Fibroblast of mammary gland (primary cell): Measurements from ENCODE around the gene USP7.
A peak's percentile ranks its signal among the peaks of the same experiment; 100 is the strongest.
"Not testable (repeated sequence)": the region's sequence is repeated elsewhere in the genome, so short reads cannot be mapped to it uniquely, and the experiment has no call there.

ENCODE experiments used
- DNase-seq: peaks from one replicate; pipeline ENCODE4 v3.0.0-alpha.2; 2010; ENCODE audit warnings: low read depth
- H3K4me3 ChIP-seq: 2 replicates; pipeline ENCODE4 v1.5.1; 2011; ENCODE audit warnings: low read depth, mild to moderate bottlenecking, low read length, moderate library complexity; ENCODE audit not compliant: control insufficient read depth
- CTCF ChIP-seq: conservative IDR thresholded peaks from 2 replicates; pipeline ENCODE4 v1.5.1; 2011; ENCODE audit warnings: low read depth, low read length, inconsistent platforms; ENCODE audit not compliant: control insufficient read depth, insufficient read depth

USP7 gene

GRCh38 chr16:8880839-8881510, 82.7 kb downstream of the USP7 start:
- no peak overlapping the region for H3K4me3 ChIP-seq
- no peak for DNase-seq
- no peak for TF ChIP-seq CTCF

DNA sequence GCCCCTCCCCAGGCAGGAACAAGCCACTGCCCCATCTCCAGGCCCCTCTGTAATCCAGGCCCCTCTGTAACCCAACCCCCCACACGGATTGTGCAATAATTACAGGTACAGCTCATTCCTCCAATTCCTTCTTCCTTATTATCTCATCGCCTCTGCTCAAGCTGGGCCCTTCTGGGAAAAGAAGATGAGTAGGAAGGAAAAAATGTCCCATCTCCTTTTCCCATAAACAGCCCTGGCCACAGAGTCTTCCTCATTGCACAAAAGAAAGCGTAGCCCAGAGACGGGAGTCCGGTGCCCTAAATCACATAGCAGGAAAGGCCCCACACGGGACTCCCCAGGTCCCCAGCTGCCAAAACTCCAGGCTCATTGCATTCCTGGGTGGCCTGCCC, 85.2 kb downstream of the USP7 start:
- no peak for TF ChIP-seq CTCF
- DNase-seq, result peak; percentile 88

GRCh38 chr16:8877894-8878522, 85.7 kb downstream of the USP7 start:
- H3K4me3 ChIP-seq, result no peak overlapping the region

More for the DNA sequence above, 85.2 kb downstream of the USP7 start:
- no peak overlapping the region for H3K4me3 ChIP-seq

GRCh38 chr16:8875317-8875716, 88.4 kb downstream of the USP7 start:
- H3K4me3 ChIP-seq, DNase-seq: not testable (repeated sequence)

More at GRCh38 chr16:8877894-8878522, 85.7 kb downstream of the USP7 start:
- no peak for DNase-seq
- TF ChIP-seq CTCF, result no peak

- TF ChIP-seq CTCF, result no peak
- peak; percentile 34 for DNase-seq
- no peak overlapping the region for H3K4me3 ChIP-seq
These were observed 89.3 kb downstream of the USP7 start for GRCh38 chr16:8874388-8874787.

GRCh38 chr16:8873866-8874195, 89.9 kb downstream of the USP7 start:
- H3K4me3 ChIP-seq, DNase-seq: not testable (repeated sequence)

DNA sequence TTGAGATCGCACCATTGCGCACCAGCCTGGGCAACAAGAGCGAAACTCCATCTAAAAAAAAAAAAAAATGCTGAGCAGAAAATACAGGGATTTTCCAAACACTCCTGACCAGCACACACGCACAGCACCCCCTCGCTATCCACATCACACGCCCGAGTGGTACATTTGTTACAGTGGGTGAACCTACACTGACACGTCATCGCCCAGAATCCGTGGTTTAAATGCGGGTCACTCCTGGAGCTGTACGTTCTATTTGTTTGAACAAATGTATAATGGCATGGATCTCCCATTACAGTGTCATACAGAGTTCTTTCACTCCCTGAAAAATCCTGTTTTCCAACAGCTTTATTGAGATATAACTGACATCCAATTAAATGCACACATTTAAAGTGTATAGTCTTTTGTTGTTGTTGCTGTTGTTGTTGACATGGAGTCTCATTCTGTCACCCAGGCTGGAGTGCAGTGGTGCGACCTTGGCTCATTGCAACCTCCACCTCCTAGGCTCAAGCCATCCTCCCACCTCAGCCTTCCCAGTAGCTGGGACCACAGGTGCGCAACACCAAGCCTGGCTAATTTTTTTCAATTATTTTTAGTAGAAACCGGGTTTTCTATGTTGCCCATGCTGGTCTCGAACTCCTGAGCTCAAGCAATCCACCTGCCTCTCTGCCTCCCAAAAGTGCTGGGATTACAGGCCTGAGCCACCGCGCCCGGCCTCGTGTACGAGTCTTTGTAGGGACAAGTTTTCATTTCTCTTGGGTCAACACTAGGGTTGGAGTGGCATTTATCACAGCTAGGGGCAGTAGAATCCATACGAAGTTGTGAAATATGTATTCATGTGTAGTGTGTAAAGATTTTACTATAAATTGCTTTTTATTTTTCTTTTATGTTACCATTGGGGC, 90.5 kb downstream of the USP7 start:
- no peak overlapping the region for H3K4me3 ChIP-seq
- no peak for DNase-seq
- TF ChIP-seq CTCF, result peak; percentile 17

- no peak overlapping the region for H3K4me3 ChIP-seq
- no peak for DNase-seq
- no peak for TF ChIP-seq CTCF
These were observed 91.6 kb downstream of the USP7 start for GRCh38 chr16:8872071-8872470.

DNA sequence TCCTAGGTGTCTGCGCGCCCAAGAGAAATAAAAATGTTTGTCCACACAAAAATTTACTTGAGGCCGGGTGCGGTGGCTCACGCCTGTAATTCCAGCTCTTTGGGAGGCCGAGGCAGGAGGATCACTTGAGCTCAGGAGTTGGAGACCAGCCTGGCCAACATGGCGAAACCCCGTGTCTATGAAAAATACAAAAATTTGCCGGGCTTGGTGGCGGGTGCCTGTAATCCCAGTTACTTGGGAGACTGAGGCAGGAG, 93.8 kb downstream of the USP7 start:
- DNase-seq, H3K4me3 ChIP-seq: not testable (repeated sequence)
